IPS-NIHi7 (cell line): ENCODE results near the gene SMAD3.
"Not testable (repeated sequence)": the region's sequence is repeated elsewhere in the genome, so short reads cannot be mapped to it uniquely, and the experiment has no call there.

Experiments
- DNase-seq: peaks from one replicate; pipeline ENCODE4 v3.0.0; 2012; ENCODE audit warnings: mixed read lengths; ENCODE audit errors: extremely low spot score

SMAD3 gene

DNA sequence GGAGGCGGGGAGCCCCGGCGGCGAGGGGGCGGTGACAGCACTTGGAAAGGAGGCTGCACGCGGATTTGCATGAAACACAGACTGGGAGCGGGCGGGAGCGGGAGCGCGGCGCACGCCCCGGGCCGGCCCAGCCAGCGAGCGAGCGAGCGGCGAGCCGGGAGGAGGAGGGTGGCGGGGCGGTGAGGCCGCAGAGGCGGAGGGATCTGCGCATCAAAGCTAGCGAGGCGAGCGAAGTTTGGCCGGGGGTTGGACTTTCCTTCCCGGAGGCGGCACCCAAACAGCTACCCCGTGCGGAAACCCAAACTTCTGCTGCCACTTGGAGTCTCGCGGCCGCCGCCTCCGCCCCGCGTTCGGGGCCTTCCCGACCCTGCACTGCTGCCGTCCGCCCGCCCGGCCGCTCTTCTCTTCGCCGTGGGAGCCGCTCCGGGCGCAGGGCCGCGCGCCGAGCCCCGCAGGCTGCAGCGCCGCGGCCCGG lies at the start of gene SMAD3:
TSS of gene SMAD3 (plus strand) at position 72 of the 475 bp plus-strand sequence. CDS start 553 bp downstream, outside the sequence.
- peak; percentile 75 for DNase-seq

- no peak for DNase-seq
Measured at GRCh38 chr15:67017311-67017710, 48.1 kb upstream of the SMAD3 start.

GRCh38 chr15:67018026-67018425 lies 47.4 kb upstream of the SMAD3 start:
- DNase-seq, result no peak

DNA sequence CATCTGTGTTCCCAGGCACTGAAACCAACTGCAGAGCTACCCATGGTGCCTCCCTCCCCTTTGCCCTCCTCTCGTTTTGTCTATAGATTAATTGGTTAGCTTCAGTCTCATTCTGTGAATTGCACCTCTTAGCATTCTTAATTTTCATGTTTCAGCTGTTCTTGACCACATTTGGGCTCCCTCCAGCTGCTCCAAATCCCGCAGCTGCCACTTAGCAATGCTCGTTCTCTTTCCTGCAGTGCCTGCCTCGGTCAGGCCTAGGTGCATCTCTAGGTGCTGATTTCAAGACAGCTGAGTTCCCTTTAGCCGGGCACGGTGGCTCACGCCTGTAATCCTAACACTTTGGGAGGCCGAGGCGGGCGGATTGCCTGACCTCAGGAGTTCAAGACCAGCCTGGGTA lies 47.0 kb upstream of the SMAD3 start:
- no peak for DNase-seq

DNA sequence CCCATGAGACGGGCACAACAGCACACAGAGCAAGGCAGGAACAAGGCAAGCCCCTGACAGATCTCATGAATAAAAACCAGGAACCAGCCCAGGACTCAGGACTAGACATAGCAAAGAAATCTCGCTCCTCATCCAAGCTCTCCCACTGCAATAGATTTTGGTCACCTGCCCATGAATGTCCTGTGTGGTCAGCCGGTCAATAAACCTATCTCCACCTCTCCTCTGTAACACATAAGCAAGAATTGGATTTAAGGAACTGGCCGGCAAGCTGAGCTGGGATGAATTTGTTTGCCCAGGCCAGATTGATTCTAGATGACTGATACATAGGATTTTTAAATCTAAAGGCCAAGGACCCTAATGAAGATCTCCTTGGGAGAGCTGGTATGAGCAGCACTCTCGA lies 46.3 kb upstream of the SMAD3 start:
- no peak for DNase-seq

DNA sequence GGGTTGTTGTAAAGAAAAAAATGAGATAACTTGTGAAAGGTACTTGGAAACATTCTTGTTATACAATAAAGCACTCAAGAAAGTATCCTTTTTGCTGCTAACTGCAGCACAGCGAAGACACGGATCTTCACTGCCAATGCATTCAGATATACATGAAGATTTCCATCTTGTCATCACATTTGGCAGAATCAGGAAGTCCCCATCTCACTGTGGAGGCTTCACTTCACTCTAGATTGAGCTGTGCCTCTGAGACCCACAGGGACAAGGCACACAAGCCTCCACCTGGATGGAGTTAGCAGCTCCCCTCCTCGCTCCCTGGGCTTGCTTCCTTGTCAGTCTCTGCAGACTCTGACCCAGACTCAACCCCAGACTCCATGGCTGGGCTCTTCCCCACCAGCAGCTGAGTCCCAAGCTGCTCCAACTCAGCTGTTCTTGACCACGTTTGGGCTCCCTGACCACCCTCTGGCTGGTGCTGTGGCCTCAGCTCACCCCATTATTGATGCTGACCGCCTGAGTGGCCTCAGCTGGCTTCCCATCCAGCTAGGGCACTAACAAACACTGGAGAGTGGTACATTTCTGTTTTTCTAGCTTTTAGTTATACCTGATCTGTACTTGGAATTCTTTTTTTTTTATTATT lies 45.4 kb upstream of the SMAD3 start:
- no peak for DNase-seq

DNA sequence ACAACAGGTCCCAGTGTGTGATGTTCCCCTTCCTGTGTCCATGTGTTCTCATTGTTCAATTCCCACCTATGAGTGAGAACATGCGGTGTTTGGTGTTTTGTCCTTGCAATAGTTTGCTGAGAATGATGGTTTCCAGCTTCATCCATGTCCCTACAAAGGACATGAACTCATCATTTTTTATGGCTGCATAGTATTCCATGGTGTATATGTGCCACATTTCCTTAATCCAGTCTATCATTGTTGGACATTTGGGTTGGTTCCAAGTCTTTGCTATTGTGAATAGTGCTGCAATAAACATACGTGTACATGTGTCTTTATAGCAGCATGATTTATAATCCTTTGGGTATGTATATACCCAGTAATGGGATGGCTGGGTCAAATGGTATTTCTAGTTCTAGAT lies 44.7 kb upstream of the SMAD3 start:
- DNase-seq, result not testable (repeated sequence)

- peak; percentile 61 for DNase-seq
Measured at GRCh38 chr15:67021455-67021854, 43.9 kb upstream of the SMAD3 start.

DNA sequence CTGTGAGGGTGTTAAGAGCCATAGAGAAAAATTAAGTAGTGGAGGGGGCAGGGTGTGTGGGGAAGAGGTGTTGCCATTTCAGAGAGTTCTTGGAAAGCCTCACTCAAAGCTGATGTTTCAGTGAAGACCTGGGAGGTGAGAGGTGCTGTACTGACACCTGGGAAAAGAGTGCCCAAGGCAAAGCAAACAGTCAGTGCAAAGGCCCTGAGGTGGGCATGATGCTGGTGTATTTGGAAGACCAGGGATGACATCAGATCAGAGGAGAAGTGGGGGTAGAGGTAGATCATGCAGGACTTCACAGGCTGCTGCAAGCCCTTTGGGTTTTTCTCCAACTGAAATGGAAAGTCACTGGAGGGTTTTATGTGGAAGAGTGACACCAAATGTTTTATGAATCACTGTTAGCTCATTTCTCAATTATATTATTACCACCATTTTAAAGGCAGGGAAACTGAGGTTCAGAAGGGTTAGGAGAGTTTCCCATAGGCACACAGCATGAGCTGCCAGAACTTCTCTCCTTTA lies 42.8 kb upstream of the SMAD3 start:
- no peak for DNase-seq

- DNase-seq, result no peak
Measured at GRCh38 chr15:67023517-67024313, 41.7 kb upstream of the SMAD3 start.

GRCh38 chr15:67024314-67024997 lies 40.9 kb upstream of the SMAD3 start:
- DNase-seq, result no peak

- DNase-seq, result no peak
Measured at GRCh38 chr15:67024998-67025368, 40.4 kb upstream of the SMAD3 start.

DNA sequence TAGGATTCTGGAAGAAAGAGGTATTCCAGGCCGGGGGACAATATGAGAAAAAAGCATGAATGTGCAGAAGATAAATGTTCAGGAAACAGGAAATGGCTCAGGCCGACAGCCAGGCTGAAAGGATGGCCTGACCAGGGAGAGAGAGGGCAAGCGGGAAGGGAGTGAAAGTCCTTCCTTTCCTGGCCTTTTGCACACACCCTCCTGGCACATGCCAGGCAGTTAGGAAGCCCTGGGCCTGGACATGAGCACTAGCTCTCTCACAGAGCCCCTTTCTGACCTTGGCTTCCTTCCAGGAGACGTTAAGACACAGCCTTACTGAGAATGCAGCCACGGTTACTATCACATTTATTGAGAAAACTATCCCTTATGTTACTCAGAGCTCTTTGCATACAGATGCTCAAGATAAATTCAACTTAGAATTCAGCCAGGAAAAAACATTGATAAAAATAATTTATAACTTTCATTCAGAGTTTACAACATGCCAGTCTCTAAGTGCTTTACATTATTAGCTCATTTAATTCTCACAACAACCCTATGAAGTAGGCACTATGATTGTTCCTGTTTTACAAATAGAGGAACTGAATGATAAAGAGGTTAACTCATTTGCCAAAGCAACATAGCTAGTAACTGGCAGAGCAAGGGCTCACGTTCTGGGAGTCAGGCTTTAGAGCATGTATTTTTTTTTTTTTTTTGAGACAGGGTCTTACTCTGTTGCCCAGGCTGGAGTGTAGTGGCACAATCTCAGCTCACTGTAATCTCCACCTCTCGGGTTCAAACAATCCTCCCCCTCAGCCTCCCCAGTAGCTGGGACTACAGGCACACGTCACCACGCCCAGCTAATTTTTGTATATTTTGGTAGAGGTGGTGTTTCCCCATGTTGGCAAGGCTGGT lies 39.4 kb upstream of the SMAD3 start:
- DNase-seq, result no peak

DNA sequence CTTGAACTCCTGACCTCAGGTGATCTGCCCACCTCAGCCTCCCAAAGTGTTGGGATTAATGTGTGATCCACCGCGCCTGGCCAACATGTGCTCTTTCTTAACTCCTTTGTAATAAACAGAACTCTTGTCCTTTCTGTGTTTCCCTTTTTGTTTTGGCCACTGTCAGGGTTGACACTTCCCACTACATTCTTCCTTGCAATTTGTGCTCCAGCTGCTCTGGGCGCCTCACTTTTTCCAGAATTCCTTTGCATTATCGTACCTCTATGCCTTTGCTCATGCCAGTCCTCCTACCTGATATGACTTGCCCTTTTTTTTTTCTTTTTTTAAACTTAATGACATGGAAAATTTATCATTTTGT lies 38.8 kb upstream of the SMAD3 start:
- no peak for DNase-seq

DNA sequence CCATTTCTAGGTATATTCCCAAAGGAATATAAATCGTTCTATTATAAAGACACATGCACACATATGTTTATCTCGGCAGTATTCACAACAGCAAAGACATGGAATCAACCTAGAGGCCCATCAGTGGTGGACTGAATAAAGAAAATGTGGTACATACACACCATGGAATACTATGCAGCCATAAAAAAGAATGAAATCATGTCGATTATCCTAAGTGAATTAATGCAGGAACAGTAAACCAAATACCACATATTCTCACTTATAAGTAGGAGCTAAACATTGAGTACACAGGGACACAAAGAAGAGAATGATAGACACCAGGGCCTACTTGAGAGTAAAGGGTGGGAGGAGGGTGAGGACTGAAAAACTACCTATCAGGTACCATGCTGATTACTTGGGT lies 37.0 kb upstream of the SMAD3 start:
- DNase-seq, result not testable (repeated sequence)

DNA sequence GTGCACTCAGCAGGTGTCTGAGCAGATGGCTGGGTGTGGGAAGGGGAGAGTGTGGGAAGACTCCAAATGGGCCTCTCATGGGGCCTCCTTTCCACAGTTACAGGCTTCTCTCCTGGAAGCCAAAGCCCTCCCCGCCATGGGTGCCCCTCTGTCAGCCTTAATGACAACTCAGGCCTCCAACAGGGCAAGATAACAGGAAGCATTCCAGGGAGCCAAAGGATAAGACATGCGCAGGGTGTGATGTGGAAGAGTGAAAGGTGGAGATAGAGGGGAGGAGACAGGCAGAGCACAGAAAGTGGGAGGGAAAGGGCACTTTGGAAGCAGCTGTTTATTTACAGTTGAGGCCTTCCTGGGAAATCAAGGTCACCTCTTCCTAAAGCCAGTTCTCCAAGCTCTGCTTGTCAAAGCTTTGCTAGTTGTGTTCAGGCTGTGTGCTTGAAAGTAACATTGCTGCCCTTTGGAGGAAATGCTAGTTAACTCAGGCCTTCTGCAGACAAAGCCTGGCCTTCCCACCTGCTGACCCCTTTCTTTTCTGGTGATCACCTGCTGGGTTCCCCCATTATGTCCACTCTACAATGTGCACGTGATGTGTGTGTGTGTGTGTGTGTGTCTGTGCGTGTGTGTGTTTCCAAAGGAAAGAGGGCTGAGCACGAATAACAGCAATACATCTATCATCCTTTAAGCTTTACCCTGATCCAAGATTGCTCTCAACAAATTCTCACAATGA lies 35.2 kb upstream of the SMAD3 start:
- peak; percentile 65 for DNase-seq

DNA sequence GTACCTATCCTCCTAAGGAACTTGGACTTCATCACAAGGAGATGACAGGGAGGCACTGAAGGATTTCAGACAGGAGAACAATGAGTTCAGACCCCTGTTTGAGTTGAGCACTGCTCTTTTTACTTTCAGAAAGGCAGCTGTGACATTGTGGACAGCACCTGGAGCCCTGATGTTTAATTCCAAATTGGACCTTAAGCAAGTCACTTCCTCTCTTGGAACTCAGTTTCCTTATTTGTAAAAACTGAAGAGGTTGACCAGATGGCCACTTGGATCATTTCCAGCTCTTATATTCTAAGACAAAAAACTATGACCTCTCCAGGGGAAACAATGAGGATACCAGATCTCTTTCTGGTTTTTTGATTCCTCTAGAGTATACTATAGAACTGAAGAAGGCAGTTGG lies 34.1 kb upstream of the SMAD3 start:
- no peak for DNase-seq

GRCh38 chr15:67032608-67033007 lies 32.8 kb upstream of the SMAD3 start:
- DNase-seq, result no peak

GRCh38 chr15:67033012-67033411 lies 32.4 kb upstream of the SMAD3 start:
- peak; percentile 45 for DNase-seq

GRCh38 chr15:67033571-67034044 lies 31.8 kb upstream of the SMAD3 start:
- no peak for DNase-seq

GRCh38 chr15:67035886-67036285 lies 29.5 kb upstream of the SMAD3 start:
- DNase-seq, result no peak
